Activated T-cell treated with anti-CD3 and anti-CD28 coated beads, Interleukin-2, amount 50 U/mL, for 24 hours (primary cell): ENCODE data around the gene LRFN2.
A peak's percentile ranks its signal among the peaks of the same experiment; 100 is the strongest.

Experiments used
- DNase-seq: peaks from one replicate; pipeline ENCODE4 v3.0.0-alpha.2; 2020
- H3K27ac Mint-ChIP-seq: 2 replicates; pipeline ENCODE4 v1.8.0; 2020; ENCODE audit warnings: mild to moderate bottlenecking, mixed read lengths
- H3K27me3 Mint-ChIP-seq: 2 replicates; pipeline ENCODE4 v1.8.0; 2020; ENCODE audit warnings: mixed read lengths
- H3K36me3 Mint-ChIP-seq: 2 replicates; pipeline ENCODE4 v1.8.0; 2020; ENCODE audit warnings: low read depth, mixed read lengths
- H3K4me1 Mint-ChIP-seq: 2 replicates; pipeline ENCODE4 v1.8.0; 2020; ENCODE audit warnings: low read depth, mixed read lengths
- H3K4me3 Mint-ChIP-seq: 2 replicates; pipeline ENCODE4 v1.8.0; 2020; ENCODE audit warnings: mild to moderate bottlenecking, moderate library complexity, mixed read lengths
- H3K9me3 Mint-ChIP-seq: 2 replicates; pipeline ENCODE4 v1.8.0; 2020; ENCODE audit warnings: mixed read lengths

Gene LRFN2

GRCh38 chr6:40362859-40363258, 224.3 kb downstream of the LRFN2 start:
- no peak for DNase-seq
- Mint-ChIP-seq H3K27me3 (peaks cover 17% of the 10 kb centered on the region), H3K36me3 (no peaks in the 10 kb centered on the region), H3K4me3 (no peak overlapping the region), H3K9me3 (peaks cover 7% of the 10 kb centered on the region), H3K4me1 (no peaks in the 10 kb centered on the region), H3K27ac (no peak overlapping the region)

- no peak overlapping the region for H3K27ac Mint-ChIP-seq
- DNase-seq, result no peak
- H3K27me3 Mint-ChIP-seq, result peaks cover 17% of the 10 kb centered on the region
- no peaks in the 10 kb centered on the region for H3K36me3 Mint-ChIP-seq
- H3K4me3 Mint-ChIP-seq, result no peak overlapping the region
- peaks cover 9% of the 10 kb centered on the region for H3K4me1 Mint-ChIP-seq
- peaks cover under 1% of the 10 kb centered on the region for H3K9me3 Mint-ChIP-seq
Observed at GRCh38 chr6:40359808-40360207, 227.4 kb downstream of the LRFN2 start.

GRCh38 chr6:40358473-40359460, 228.4 kb downstream of the LRFN2 start:
- Mint-ChIP-seq H3K27ac (no peak overlapping the region), H3K36me3 (no peaks in the 10 kb centered on the region), H3K27me3 (peaks cover 17% of the 10 kb centered on the region), H3K4me3 (no peak overlapping the region), H3K9me3 (no peaks in the 10 kb centered on the region), H3K4me1 (peaks cover 9% of the 10 kb centered on the region)
- no peak for DNase-seq

- peaks cover 9% of the 10 kb centered on the region for H3K4me1 Mint-ChIP-seq
- no peaks in the 10 kb centered on the region for H3K9me3 Mint-ChIP-seq
- H3K27ac Mint-ChIP-seq, result no peak overlapping the region
- peaks cover 17% of the 10 kb centered on the region for H3K27me3 Mint-ChIP-seq
- H3K36me3 Mint-ChIP-seq, result no peaks in the 10 kb centered on the region
- no peak overlapping the region for H3K4me3 Mint-ChIP-seq
- no peak for DNase-seq
Observed at GRCh38 chr6:40356242-40356910, 230.8 kb downstream of the LRFN2 start.

GRCh38 chr6:40355532-40355931, 231.6 kb downstream of the LRFN2 start:
- H3K9me3 Mint-ChIP-seq, result no peaks in the 10 kb centered on the region
- H3K27me3 Mint-ChIP-seq, result peaks cover 15% of the 10 kb centered on the region
- no peak overlapping the region for H3K27ac Mint-ChIP-seq
- H3K4me1 Mint-ChIP-seq, result peaks cover 9% of the 10 kb centered on the region
- no peak overlapping the region for H3K4me3 Mint-ChIP-seq
- DNase-seq, result no peak
- H3K36me3 Mint-ChIP-seq, result no peaks in the 10 kb centered on the region

- DNase-seq, result no peak
- no peak overlapping the region for H3K4me3 Mint-ChIP-seq
- H3K27ac Mint-ChIP-seq, result no peak overlapping the region
- no peaks in the 10 kb centered on the region for H3K9me3 Mint-ChIP-seq
- H3K27me3 Mint-ChIP-seq, result peaks cover 10% of the 10 kb centered on the region
- H3K36me3 Mint-ChIP-seq, result no peaks in the 10 kb centered on the region
- peaks cover 9% of the 10 kb centered on the region for H3K4me1 Mint-ChIP-seq
Observed at GRCh38 chr6:40355066-40355465, 232.1 kb downstream of the LRFN2 start.

GRCh38 chr6:40353967-40354452, 233.2 kb downstream of the LRFN2 start:
- H3K36me3 Mint-ChIP-seq, result no peaks in the 10 kb centered on the region
- no peaks in the 10 kb centered on the region for H3K9me3 Mint-ChIP-seq
- H3K27ac Mint-ChIP-seq, result no peak overlapping the region
- H3K4me1 Mint-ChIP-seq, result peaks cover 9% of the 10 kb centered on the region
- no peak for DNase-seq
- H3K27me3 Mint-ChIP-seq, result no peaks in the 10 kb centered on the region
- H3K4me3 Mint-ChIP-seq, result no peak overlapping the region

- H3K4me3 Mint-ChIP-seq, result no peak overlapping the region
- no peak for DNase-seq
- no peaks in the 10 kb centered on the region for H3K9me3 Mint-ChIP-seq
- H3K27me3 Mint-ChIP-seq, result no peaks in the 10 kb centered on the region
- no peak overlapping the region for H3K27ac Mint-ChIP-seq
- H3K4me1 Mint-ChIP-seq, result peaks cover 9% of the 10 kb centered on the region
- H3K36me3 Mint-ChIP-seq, result no peaks in the 10 kb centered on the region
Observed at GRCh38 chr6:40353197-40353966, 233.8 kb downstream of the LRFN2 start.

- Mint-ChIP-seq H3K27me3 (no peaks in the 10 kb centered on the region), H3K9me3 (no peaks in the 10 kb centered on the region), H3K27ac (no peak overlapping the region), H3K36me3 (no peaks in the 10 kb centered on the region), H3K4me1 (peaks cover 9% of the 10 kb centered on the region), H3K4me3 (no peak overlapping the region)
- no peak for DNase-seq
Observed at GRCh38 chr6:40352527-40353170, 234.5 kb downstream of the LRFN2 start.

- H3K4me1 Mint-ChIP-seq, result peaks cover 9% of the 10 kb centered on the region
- no peaks in the 10 kb centered on the region for H3K9me3 Mint-ChIP-seq
- no peak for DNase-seq
- no peak overlapping the region for H3K27ac Mint-ChIP-seq
- no peak overlapping the region for H3K4me3 Mint-ChIP-seq
- no peaks in the 10 kb centered on the region for H3K36me3 Mint-ChIP-seq
- H3K27me3 Mint-ChIP-seq, result no peaks in the 10 kb centered on the region
Observed at GRCh38 chr6:40352006-40352405, 235.2 kb downstream of the LRFN2 start.

- no peak overlapping the region for H3K4me3 Mint-ChIP-seq
- no peaks in the 10 kb centered on the region for H3K4me1 Mint-ChIP-seq
- no peak overlapping the region for H3K27ac Mint-ChIP-seq
- H3K27me3 Mint-ChIP-seq, result no peaks in the 10 kb centered on the region
- DNase-seq, result no peak
- no peaks in the 10 kb centered on the region for H3K9me3 Mint-ChIP-seq
- H3K36me3 Mint-ChIP-seq, result no peaks in the 10 kb centered on the region
Observed at GRCh38 chr6:40350747-40351217, 236.4 kb downstream of the LRFN2 start.

GRCh38 chr6:40349901-40350746, 237.0 kb downstream of the LRFN2 start:
- Mint-ChIP-seq H3K27me3 (no peaks in the 10 kb centered on the region), H3K27ac (no peak overlapping the region), H3K4me1 (no peaks in the 10 kb centered on the region), H3K36me3 (no peaks in the 10 kb centered on the region), H3K9me3 (no peaks in the 10 kb centered on the region), H3K4me3 (no peak overlapping the region)
- DNase-seq, result peak; percentile 15

- H3K27me3 Mint-ChIP-seq, result no peaks in the 10 kb centered on the region
- no peaks in the 10 kb centered on the region for H3K9me3 Mint-ChIP-seq
- peak; percentile 13 for DNase-seq
- H3K4me3 Mint-ChIP-seq, result no peak overlapping the region
- H3K27ac Mint-ChIP-seq, result no peak overlapping the region
- no peaks in the 10 kb centered on the region for H3K36me3 Mint-ChIP-seq
- no peaks in the 10 kb centered on the region for H3K4me1 Mint-ChIP-seq
Observed at GRCh38 chr6:40349123-40349900, 237.9 kb downstream of the LRFN2 start.
